HEK293 (cell line): Measurements from ENCODE around the gene THSD4.

ENCODE experiments used
- GLI2 ChIP-seq: fragments of 450-650 bp; formaldehyde crosslinking; IDR thresholded peaks from 2 replicates; pipeline ENCODE4; 2017; ENCODE audit warnings: missing biosample characterization, missing genetic modification characterization, low read depth, borderline replicate concordance
- KLF9 ChIP-seq: fragments of 450-650 bp; formaldehyde crosslinking; IDR thresholded peaks from 2 replicates; pipeline ENCODE4 v1.5.1; 2016; ENCODE audit warnings: missing biosample characterization, missing genetic modification characterization, low read depth
- PRDM1 ChIP-seq: fragments of 450-650 bp; formaldehyde crosslinking; IDR thresholded peaks from 2 replicates; pipeline ENCODE4; 2016; ENCODE audit warnings: missing biosample characterization, missing genetic modification characterization
- TRIM28 ChIP-seq: IDR thresholded peaks from 2 replicates; pipeline ENCODE4 v1.6.1; 2011; ENCODE audit warnings: low read length, control low read depth, borderline replicate concordance
- TF ChIP-seq, protein P1 (sequence below): fragments of 450-650 bp; formaldehyde crosslinking; IDR thresholded peaks from 2 replicates; pipeline ENCODE4 v1.5.1; 2016; ENCODE audit warnings: missing biosample characterization, missing genetic modification characterization

DNA sequence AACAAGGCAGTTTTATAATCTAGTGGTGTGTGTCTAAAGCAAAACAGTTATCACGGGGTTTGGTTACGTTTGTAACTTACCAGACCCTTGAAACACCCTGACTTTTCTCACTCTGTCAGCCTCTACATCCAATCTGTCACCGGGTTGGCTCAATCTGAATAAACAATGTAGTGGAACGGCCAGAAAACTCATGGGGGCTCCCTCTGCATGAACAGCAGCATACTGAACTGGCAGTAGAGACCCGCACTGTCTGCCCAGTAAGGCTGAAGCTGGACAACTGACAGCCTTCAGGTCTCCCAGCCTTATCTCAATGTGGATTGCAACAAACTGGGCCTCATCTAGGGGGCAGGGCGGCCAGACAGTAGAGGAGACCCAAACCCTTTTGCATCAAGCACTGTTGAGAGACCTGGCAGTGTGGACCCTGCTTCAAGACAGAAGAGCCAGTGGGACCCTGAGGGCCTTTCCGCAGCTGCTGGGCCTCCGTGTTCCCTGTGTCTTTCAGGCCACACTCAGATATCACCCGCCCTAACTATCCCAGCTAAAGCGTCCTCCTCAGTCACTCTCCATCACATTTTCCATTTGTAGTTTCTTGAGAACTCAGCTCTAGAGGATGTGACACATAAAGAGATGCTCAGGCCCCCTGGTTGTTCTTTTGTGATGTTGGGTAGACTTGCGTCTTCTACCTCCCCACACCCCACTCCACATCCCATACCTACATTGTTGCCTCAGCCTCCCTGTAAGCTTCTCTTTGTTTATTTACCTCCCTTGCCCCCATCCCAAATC lies 513.9 kb downstream of the THSD4 start:
- TF ChIP-seq GLI2 (tag by site-specific recombination) (no peak), TRIM28 (no peak), PRDM1 (tag by site-specific recombination) (no peak), KLF9 (tag by site-specific recombination) (no peak)
- TF ChIP-seq, protein P1, sequence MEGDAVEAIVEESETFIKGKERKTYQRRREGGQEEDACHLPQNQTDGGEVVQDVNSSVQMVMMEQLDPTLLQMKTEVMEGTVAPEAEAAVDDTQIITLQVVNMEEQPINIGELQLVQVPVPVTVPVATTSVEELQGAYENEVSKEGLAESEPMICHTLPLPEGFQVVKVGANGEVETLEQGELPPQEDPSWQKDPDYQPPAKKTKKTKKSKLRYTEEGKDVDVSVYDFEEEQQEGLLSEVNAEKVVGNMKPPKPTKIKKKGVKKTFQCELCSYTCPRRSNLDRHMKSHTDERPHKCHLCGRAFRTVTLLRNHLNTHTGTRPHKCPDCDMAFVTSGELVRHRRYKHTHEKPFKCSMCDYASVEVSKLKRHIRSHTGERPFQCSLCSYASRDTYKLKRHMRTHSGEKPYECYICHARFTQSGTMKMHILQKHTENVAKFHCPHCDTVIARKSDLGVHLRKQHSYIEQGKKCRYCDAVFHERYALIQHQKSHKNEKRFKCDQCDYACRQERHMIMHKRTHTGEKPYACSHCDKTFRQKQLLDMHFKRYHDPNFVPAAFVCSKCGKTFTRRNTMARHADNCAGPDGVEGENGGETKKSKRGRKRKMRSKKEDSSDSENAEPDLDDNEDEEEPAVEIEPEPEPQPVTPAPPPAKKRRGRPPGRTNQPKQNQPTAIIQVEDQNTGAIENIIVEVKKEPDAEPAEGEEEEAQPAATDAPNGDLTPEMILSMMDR (tag by site-specific recombination), result no peak
